ENCODE data around the gene SERTAD2.

SERTAD2 gene

DNA sequence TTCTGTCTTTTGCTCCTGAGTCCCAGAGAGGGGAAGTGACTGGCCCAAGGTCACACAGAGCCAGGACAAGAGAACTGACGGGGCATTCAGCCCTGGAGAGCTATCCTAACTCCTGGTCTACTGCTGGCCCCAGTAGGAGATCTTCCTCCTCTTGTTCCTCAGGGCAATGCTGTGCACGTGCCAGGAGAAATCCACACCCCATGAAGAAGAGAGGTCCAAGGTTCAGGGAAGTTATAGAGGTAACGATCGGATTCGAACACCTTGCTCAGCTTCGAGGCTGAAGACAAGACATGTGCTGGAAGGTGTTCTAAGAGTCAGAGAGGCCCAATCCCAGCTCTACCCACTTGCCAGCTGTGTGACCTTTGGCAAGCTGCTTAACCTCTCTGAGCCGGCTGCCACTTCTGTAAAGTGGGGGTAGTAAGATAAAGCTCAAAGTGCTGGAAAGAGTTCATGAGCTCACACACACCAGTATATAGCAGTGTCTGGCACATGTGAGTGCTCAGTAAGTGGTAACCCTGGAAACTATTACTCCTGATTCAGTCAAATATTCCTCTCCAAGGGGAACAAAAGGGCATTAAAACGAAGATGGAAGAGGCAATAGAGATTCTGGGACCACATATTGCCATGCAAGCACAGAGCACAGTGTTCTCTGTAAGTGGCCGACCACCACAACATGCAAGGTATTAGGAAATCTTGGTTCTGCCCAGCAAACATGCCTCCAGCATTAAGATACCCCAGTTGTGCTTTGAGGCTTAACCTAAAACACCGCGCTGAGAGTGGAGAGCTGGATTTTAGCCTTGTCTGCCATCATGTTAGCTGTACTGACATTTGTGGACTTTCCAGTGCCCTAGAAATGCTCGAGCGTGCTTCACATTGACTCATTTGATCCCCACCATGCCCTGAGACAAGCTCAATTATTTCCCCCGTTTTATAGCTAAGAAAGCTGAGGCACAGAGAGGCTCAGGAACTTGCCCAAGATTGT, 25.6 kb downstream of the SERTAD2 start:
- no peak for DNase-seq

DNA sequence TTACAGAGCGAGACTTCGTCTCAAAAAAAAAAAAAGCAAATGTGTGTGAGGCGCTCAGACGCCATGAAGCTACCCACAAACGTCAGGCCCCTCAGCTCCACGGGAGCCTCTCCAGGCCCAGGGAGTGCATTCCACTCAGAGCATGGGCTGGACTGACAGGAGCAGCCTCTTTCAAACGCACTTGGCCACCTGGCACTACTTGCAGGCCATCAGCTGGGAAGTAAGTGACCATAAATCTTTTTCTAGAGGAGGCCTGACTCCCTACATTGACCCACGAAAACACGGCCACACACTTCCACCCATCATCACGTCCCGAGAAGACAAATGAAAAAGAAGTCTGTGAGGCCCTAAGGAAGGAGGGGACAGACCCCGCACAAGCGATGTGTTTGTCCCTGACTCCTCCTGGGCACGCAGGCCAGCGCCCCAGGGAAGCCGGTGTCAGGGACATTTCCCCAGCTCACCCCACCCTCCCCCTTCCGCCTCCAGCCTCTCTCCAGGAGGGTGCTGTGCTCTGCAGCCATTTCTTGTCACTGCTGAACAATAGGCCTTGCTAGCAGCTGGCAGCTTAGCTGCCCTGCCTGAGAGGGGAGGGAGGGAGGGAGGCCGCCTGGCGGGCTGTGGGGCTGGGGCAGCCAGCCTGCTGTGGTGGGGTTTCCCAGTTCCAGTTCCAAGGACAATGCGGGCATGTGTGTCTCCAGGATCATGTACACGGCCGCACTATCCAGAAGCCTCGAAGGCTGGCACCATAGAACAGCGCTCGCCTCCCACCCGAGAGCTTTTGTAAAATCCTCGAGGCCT, 26.6 kb downstream of the SERTAD2 start:
- DNase-seq = no peak

DNA sequence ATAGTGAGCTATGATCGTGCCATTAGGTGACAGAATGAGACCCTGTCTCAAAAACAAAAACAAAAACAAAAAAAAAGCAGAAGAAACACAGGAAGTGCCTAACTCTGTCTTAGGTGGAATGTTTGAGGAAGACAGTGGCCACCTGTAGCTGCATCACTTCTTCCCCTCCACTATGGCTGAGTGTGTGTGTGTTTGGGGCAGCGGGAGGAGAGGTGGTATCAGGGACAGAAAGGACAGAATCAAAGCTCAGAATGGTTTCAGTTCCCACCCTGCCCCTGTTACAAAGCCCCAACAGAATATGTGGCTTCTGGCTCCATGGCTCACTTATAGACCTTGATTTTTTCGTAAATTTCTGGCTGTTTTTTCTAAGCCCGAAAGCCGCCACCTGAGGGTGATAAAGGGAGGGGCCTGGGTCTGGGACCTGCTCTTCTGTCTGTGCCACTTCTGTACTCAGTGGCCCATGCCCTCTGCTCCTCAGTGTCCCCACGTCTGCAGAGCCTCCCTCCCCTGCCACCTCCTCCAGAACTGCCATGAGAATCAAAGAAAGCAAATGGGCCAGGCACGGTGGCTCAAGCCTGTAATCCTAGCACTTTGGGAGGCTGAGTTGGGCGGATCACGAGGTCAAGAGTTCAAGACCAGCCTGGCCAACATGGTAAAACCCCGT, 27.4 kb downstream of the SERTAD2 start:
- DNase-seq = no peak

- DNase-seq = no peak
Observed at GRCh38 chr2:64625299-64626145, 28.2 kb downstream of the SERTAD2 start.

GRCh38 chr2:64624862-64625261, 28.9 kb downstream of the SERTAD2 start:
- DNase-seq = no peak

GRCh38 chr2:64624108-64624610, 29.6 kb downstream of the SERTAD2 start:
- no peak for DNase-seq

DNA sequence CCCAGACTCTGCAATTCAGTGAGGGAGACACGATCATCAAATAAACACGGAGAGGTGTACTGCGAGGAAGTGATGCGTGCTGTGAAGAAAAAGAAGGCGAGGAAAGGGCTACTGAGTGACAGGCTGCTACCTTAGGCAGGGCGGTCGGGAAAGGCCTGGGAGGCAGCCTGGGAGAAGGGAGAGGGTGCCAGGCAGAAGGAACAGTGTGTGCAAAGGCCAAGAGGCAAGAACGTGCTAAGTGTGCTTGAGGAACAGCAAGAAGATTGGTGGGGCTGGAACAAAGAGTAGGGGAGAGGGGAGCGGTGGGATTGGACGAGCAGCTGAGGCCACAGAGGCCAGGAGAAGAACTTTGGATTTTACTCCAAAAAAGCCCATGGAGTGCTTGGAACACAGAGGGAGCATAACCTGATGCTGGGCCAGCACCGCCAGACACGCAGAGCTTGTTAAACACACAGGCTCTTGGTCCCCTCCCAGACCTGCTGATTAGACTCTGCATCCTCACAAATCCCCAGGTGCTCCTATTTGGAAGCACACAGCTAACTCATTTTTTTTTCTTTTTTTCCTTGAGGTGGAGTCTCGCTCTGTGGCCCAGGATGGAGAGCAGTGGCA, 30.4 kb downstream of the SERTAD2 start:
- DNase-seq = no peak

DNA sequence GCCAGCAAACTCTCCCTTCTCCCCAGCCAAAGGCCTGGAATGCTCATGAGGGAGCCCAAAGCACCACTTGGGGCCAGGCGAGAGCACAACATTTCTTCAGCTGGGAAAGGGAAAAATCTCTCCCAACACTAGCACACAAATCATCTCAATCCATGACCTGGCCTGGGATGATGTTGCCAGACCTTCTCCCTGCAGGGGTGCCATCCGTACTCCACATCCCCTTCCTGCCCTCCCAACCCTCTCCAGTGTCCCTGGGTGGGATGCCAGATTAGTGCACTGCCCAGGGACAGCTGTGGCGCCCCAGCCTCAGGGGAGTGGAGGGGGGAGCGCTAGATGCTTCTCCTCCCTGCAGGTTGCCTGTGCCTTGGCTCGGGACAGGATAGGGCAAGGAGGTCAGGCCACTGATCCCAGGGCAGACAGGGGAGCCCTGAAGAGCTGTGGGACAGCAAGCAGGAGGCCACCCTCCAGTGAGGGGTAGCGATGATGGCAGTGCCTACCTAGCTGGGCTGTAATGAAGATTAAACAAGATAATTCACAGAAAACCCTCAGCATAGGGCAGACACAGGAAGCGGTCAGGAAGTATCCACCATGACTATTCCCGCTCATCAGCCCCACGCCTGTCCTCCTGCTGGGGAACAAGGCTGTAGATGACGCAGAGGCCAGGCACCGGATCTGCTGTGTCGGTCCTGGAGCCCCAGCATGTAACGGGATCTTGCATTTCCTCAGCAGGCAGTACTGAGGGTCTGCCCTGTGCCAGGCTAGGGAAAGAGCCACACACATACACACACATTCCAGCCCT, 31.1 kb downstream of the SERTAD2 start:
- no peak for DNase-seq

- no peak for DNase-seq
Observed at GRCh38 chr2:64620661-64621060, 33.1 kb downstream of the SERTAD2 start.

DNA sequence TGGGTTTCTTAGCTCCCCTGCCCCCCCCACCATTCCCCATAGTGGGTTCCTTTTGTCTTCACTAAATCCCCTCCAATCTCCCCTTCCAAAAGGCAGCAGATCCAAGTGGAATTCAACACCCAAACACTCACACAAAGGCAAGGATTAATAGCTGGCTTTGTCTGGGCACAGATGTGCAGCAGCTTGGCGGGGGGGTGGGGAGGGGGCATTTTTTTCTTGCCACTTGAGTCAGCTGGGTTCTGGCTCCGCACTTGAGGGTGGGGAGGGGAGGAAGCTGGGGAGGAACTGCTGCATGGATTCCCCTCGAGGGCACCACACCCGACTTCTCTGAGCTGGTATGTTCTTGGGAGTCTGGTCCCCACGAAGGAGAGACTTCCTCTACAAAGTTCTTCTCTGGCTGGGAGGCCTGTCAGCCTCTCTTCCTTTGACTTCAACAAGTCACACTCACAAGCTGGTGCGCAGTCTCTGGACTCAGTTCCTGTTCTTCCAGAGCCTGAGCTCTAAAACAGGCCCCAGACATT, 36.0 kb downstream of the SERTAD2 start:
- DNase-seq = no peak

GRCh38 chr2:64615844-64616536, 37.7 kb downstream of the SERTAD2 start:
- DNase-seq = no peak

GRCh38 chr2:64615192-64615763, 38.4 kb downstream of the SERTAD2 start:
- no peak for DNase-seq

GRCh38 chr2:64613276-64613675, 40.4 kb downstream of the SERTAD2 start:
- no peak for DNase-seq

GRCh38 chr2:64612575-64613195, 41.0 kb downstream of the SERTAD2 start:
- no peak for DNase-seq

GRCh38 chr2:64610316-64610855, 43.3 kb downstream of the SERTAD2 start:
- no peak for DNase-seq

DNA sequence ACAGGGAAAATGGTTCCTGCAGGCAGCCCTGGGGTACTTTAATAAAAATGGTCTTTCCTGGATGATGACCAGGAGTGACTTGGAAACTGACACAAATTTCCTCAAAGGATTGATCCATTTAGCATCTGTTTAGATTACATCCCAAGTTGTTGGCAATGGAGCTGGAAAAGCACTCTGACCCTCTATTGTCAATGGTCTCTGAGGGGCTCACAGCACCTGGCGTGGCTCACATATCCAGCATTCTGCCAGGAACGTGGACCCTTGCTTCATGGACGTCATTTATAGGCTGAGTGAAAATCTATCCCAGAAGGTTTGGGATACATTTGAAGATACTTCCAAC, 43.8 kb downstream of the SERTAD2 start:
- DNase-seq = no peak

- DNase-seq = peak; percentile 73
Observed at GRCh38 chr2:64609227-64609941, 44.3 kb downstream of the SERTAD2 start.

DNA sequence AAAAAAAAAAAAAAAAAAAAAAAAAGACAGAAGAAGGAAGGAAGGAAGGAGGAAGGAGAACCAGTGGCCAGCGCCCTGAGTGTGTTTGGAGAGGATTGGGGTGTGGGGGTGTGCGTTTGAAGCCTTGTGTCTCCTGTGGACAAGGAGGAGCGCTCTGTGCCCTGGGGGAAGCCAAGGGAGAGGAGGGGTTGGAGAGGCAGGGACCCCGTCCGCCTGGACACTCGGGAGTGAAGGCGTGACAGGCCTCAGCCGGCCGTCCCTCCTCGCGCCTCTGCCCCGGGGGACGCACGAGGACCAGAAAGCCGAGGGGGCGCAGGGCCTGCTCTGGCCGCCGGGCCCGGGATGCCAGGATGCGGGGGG, 44.9 kb downstream of the SERTAD2 start:
- no peak for DNase-seq
